ENCODE results near the gene PNMA6A.
"Not testable (repeated sequence)": the region's sequence is repeated elsewhere in the genome, so short reads cannot be mapped to it uniquely, and the experiment has no call there.

The PNMA6A gene

GRCh38 chrX:153123468-153123867 lies 51.2 kb downstream of the PNMA6A start:
- H3K36me3 ChIP-seq (replicated peaks; ENCODE audit: insufficient read depth, low read length); H3K4me3 ChIP-seq (ENCODE audit: low read length); H3K4me2 ChIP-seq (ENCODE audit: low read depth, low read length); H3K9me2 ChIP-seq (replicated peaks; ENCODE audit: insufficient read depth, low read length); H3K9ac ChIP-seq (ENCODE audit: low read length); H3K27ac ChIP-seq (ENCODE audit: low read length); H3K79me2 ChIP-seq (ENCODE audit: low read length); H3K4me1 ChIP-seq (ENCODE audit: low read length); H2AFZ ChIP-seq (ENCODE audit: low read length); H4K20me1 ChIP-seq (ENCODE audit: insufficient read depth, low read length); H3K27me3 ChIP-seq (replicated peaks; ENCODE audit: insufficient read depth, low read length); H3K9me3 ChIP-seq (replicated peaks; ENCODE audit: insufficient read depth, low read length); DNase-seq; H3F3A ChIP-seq (ENCODE audit: insufficient read depth, low read length): not testable (repeated sequence)

Data from MM.1S (cell line).